Stomach smooth muscle (tissue), 2 donors: ENCODE data around the gene MAML3.

ENCODE experiments used
- H3K27ac ChIP-seq: one replicate; pipeline ENCODE4 v1.7.0; 2013; ENCODE audit warnings: mild to moderate bottlenecking, low read length, inconsistent platforms
- H3K27me3 ChIP-seq, 2 donors: one replicate each; pipeline ENCODE4 v1.7.0; 2013; ENCODE audit warnings: low read length in 2 of 2; ENCODE audit not compliant: insufficient read depth in 2 of 2, control insufficient read depth in 1 of 2
- H3K36me3 ChIP-seq, 2 donors: one replicate each; pipeline ENCODE4 v1.7.0; 2013; ENCODE audit warnings: low read length in 2 of 2; ENCODE audit not compliant: control insufficient read depth in 2 of 2, insufficient read depth in 2 of 2
- H3K4me1 ChIP-seq: one replicate; pipeline ENCODE4 v1.7.0; 2013; ENCODE audit warnings: low read length; ENCODE audit not compliant: control insufficient read depth, insufficient read depth
- H3K4me3 ChIP-seq, 2 donors: one replicate each; pipeline ENCODE4 v1.7.0; 2013; ENCODE audit warnings: low read length in 2 of 2
- H3K9ac ChIP-seq, 2 donors: one replicate each; pipeline ENCODE4 v1.7.0; 2013; ENCODE audit warnings: low read length in 2 of 2, mild to moderate bottlenecking in 1 of 2
- H3K9me3 ChIP-seq, 2 donors: one replicate each; pipeline ENCODE4 v1.7.0; 2013; ENCODE audit warnings: low read length in 2 of 2; ENCODE audit not compliant: control insufficient read depth in 2 of 2
- donor health status: healthy.
- donor health status: Pancreatic carcinoma.

Gene MAML3

GRCh38 chr4:139684351-139684750, 469.6 kb downstream of the MAML3 start:
- Histone ChIP-seq H3K4me1 (peaks cover 8% of the 10 kb centered on the region), H3K9ac (no peak overlapping the region), H3K4me3 (no peak overlapping the region), H3K27me3 (no peaks in the 10 kb centered on the region), H3K9me3 (no peaks in the 10 kb centered on the region), H3K36me3 (peaks cover 4 to 9% of the 10 kb centered on the region in 2 donors), H3K27ac (no peak overlapping the region)

- Histone ChIP-seq H3K4me1 (peaks cover 8% of the 10 kb centered on the region), H3K9me3 (no peaks in the 10 kb centered on the region), H3K9ac (no peak overlapping the region), H3K4me3 (no peak overlapping the region), H3K27me3 (no peaks in the 10 kb centered on the region), H3K36me3 (peaks cover 9 to 20% of the 10 kb centered on the region in 2 donors), H3K27ac (no peak overlapping the region)
Measured at GRCh38 chr4:139682741-139683151, 471.2 kb downstream of the MAML3 start.

DNA sequence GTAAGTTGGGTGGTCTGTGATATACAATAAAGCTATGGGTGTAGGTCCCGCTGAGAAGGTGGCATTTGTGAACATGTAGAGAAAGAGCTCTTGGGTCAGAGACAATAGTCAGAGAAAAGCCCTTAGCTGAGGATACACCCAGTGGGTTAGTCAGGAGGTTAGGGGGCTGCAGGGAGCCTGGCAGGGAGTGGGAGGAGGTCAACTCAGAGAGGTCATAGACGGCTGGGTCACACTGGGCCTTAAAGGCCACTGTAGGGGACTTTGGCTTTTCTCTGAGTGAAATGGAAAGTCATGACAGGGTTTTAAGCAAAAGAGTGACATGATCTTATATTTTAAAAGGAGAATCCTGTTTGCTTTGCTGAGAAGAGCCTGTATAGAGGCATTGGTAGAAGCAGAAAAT, 471.7 kb downstream of the MAML3 start:
- Histone ChIP-seq H3K4me3 (no peak overlapping the region), H3K36me3 (peaks cover 9 to 20% of the 10 kb centered on the region in 2 donors), H3K27ac (no peak overlapping the region), H3K27me3 (no peaks in the 10 kb centered on the region), H3K4me1 (peaks cover 8% of the 10 kb centered on the region), H3K9ac (no peak overlapping the region), H3K9me3 (no peaks in the 10 kb centered on the region)

- H3K27ac ChIP-seq: no peak overlapping the region
- H3K4me3 ChIP-seq: no peak overlapping the region
- no peaks in the 10 kb centered on the region for H3K9me3 ChIP-seq
- H3K9ac ChIP-seq: no peak overlapping the region
- H3K4me1 ChIP-seq: no peaks in the 10 kb centered on the region
- H3K27me3 ChIP-seq: no peaks in the 10 kb centered on the region
- peaks cover 9 to 15% of the 10 kb centered on the region in 2 donors for H3K36me3 ChIP-seq
Measured at GRCh38 chr4:139676913-139677585, 476.9 kb downstream of the MAML3 start.

- Histone ChIP-seq H3K9ac (no peak overlapping the region), H3K27ac (no peak overlapping the region)
Measured at GRCh38 chr4:139676365-139676764, 477.6 kb downstream of the MAML3 start.

DNA sequence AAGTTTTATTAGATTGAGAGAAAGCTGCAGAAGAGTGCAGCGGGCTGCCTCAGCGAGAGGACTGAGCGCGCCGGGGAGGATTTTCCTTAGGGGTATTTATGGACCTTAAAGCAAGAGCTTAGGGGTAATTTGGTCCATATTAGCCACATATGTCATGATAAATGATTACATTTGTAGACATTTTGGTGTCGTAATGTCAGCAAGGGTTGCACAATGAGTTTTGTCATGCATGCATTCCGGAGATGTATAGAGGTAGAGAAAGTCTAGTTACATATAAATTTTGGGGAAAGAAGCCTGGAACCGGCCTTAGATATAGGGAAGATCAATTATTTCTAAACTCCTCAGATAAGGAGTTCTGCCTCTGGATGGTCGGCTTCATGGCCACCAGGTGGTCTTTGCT, 478.3 kb downstream of the MAML3 start:
- Histone ChIP-seq H3K27ac (no peak overlapping the region), H3K9me3 (no peaks in the 10 kb centered on the region), H3K27me3 (no peaks in the 10 kb centered on the region), H3K9ac (no peak overlapping the region), H3K4me1 (no peaks in the 10 kb centered on the region), H3K36me3 (peaks cover 9 to 13% of the 10 kb centered on the region in 2 donors), H3K4me3 (no peak overlapping the region)

More at GRCh38 chr4:139676365-139676764, 477.6 kb downstream of the MAML3 start:
- H3K27me3 ChIP-seq: no peaks in the 10 kb centered on the region
- no peaks in the 10 kb centered on the region for H3K4me1 ChIP-seq
- H3K9me3 ChIP-seq: no peaks in the 10 kb centered on the region
- peaks cover 9 to 15% of the 10 kb centered on the region in 2 donors for H3K36me3 ChIP-seq
- no peak overlapping the region for H3K4me3 ChIP-seq

DNA sequence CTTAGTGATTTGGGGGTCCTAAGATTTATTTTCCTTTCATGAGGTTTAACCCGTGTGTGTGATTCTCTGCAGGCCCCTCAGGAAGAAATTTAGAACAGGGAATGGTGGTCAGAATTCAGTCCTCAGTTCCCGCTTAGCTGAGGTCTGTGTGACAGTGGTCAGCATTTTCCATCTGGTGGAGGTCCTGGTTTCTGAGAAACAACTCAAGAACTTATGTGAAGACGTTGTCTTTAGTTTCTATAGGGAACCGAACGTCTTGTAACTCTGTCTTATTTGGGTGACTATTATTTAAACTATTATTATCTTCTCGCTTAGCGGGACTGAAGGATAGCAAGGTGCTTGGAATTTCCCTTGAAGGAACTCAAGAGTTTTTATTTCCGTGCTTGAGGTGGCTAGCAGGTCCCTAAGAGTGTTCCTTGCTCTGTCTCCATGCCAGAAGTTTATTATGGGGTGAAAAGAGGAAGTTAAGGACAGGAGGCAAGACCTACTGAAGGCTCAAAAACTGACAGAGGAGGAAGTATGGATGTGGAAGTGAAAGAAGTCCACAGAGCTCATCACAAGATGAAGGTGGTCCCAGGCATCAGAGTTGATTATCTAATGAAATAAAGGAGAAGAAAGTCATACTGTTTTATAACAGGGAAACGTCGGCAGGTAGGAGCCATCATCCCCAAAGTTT, 479.0 kb downstream of the MAML3 start:
- H3K9ac ChIP-seq: no peak overlapping the region
- H3K27ac ChIP-seq: no peak overlapping the region
- H3K27me3 ChIP-seq: no peaks in the 10 kb centered on the region
- H3K4me3 ChIP-seq: no peak overlapping the region
- no peaks in the 10 kb centered on the region for H3K9me3 ChIP-seq
- peaks cover 9 to 13% of the 10 kb centered on the region in 2 donors for H3K36me3 ChIP-seq
- no peaks in the 10 kb centered on the region for H3K4me1 ChIP-seq

DNA sequence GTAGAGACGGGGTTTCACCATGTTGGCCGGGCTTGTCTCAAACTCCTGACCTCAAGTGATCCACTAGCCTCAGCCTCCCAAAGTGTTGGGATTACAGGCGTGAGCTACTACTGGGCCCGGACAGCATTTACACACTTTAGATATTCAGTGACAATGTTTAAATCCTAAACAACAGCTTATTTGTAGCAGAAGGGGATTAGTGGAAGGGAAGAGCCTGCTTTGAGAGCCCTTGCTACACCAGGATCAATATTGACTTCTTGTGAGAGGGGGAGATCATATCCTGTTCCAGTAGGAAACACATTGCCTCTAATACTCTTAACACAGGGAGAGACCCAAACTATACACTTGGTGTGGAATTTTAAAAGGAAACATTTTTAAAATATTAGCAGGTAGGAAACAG, 481.3 kb downstream of the MAML3 start:
- Histone ChIP-seq H3K4me1 (no peaks in the 10 kb centered on the region), H3K27me3 (no peaks in the 10 kb centered on the region), H3K9ac (no peak overlapping the region), H3K27ac (no peak overlapping the region), H3K4me3 (no peak overlapping the region), H3K9me3 (no peaks in the 10 kb centered on the region), H3K36me3 (no peaks in the 10 kb centered on the region)

- Histone ChIP-seq H3K27ac (no peak overlapping the region), H3K9ac (no peak overlapping the region), H3K27me3 (no peaks in the 10 kb centered on the region), H3K9me3 (no peaks in the 10 kb centered on the region), H3K4me1 (peaks cover 3% of the 10 kb centered on the region), H3K4me3 (no peak overlapping the region), H3K36me3 (no peaks in the 10 kb centered on the region)
Measured at GRCh38 chr4:139672215-139672614, 481.8 kb downstream of the MAML3 start.

DNA sequence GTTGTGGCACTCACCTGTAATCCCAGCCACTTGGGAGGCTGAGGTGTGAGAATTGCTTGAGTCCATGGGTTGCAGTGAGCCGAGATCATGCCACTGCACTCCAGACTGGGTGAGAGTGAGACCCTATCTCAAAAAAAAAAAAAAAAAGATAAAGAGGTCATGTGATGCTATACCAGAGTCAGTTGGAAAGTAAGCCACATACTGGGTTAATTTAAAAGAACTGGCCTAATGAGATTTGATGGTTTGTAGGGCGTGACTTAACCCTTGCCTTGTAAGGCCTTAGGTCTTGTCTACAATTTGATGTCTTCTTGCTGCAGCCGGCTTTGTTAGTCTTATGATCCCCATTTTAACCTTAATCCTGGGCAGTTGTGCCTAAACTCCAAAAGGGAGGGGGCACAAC, 483.2 kb downstream of the MAML3 start:
- H3K4me3 ChIP-seq: no peak overlapping the region
- H3K27ac ChIP-seq: no peak overlapping the region
- H3K9ac ChIP-seq: no peak overlapping the region
- no peaks in the 10 kb centered on the region for H3K9me3 ChIP-seq
- H3K36me3 ChIP-seq: no peaks in the 10 kb centered on the region
- peaks cover 14% of the 10 kb centered on the region for H3K4me1 ChIP-seq
- H3K27me3 ChIP-seq: no peaks in the 10 kb centered on the region

GRCh38 chr4:139669890-139670289, 484.1 kb downstream of the MAML3 start:
- peaks cover 19% of the 10 kb centered on the region for H3K4me1 ChIP-seq
- no peaks in the 10 kb centered on the region for H3K9me3 ChIP-seq
- no peaks in the 10 kb centered on the region for H3K27me3 ChIP-seq
- H3K27ac ChIP-seq: no peak overlapping the region
- no peak overlapping the region for H3K9ac ChIP-seq
- no peak overlapping the region for H3K4me3 ChIP-seq
- H3K36me3 ChIP-seq: no peaks in the 10 kb centered on the region
